Uterus (tissue), 2 donors: ENCODE results near the gene PTPRM.

ENCODE experiments used
- CTCF ChIP-seq, 4 experiments: fragments of 200-600 bp in 2 of 4; fragments of 450-650 bp in 2 of 4; sonication (generic) in 2 of 4; IDR thresholded peaks; one replicate each; pipeline ENCODE4 v1.5.1; 2016 to 2019; ENCODE audit warnings: antibody characterized with exemption in 4 of 4, mild to moderate bottlenecking in 2 of 4, moderate library complexity in 1 of 4
- POLR2A ChIP-seq, 2 donors: fragments of 450-650 bp; IDR thresholded peaks; one replicate each; pipeline ENCODE4 v1.6.1; 2016; ENCODE audit warnings: antibody characterized with exemption in 2 of 2, mild to moderate bottlenecking in 1 of 2, moderate library complexity in 1 of 2

GRCh38 chr18:8116341-8117005 is 549.4 kb downstream of the PTPRM start:
- TF ChIP-seq CTCF (IDR thresholded peaks at IDR 0.05) (no peak), POLR2A (IDR thresholded peaks at IDR 0.05) (no peak)
